HepG2 (cell line): ENCODE data around the gene TEKT5. TPM values are rescaled to one million over a fixed set of nuclear protein-coding genes. Genes with fewer than 3 reads are reported as not detected.

ENCODE experiments used
- ATAC-seq: fragments of 200-7000 bp; cut with Tn5 transposase; 3 replicates; pipeline ENCODE4 v1.9.1; 2020; ENCODE audit warnings: mild to moderate bottlenecking, moderate library complexity
- BruUV-seq: library from RNA; stranded (reverse); fragments of 400-500 nt; replicated peaks from 2 replicates; lab custom pipeline; 2021; lab: Mats Ljungman, UMichigan
- CTCF ChIA-PET: fragments of 300-600 bp; formaldehyde crosslinking; extraction: SDS; loops from one replicate; lab custom pipeline; 2021; ENCODE audit warnings: low total read pairs, inconsistent platforms, low intra/inter-chr PET ratio; lab: Yijun Ruan, JAX
- POLR2A ChIA-PET: fragments of 350-600 bp; sonication (Branson Sonifier 250); formaldehyde crosslinking; loops from one replicate; lab custom pipeline; 2020; ENCODE audit warnings: antibody characterized with exemption, inconsistent platforms; lab: Yijun Ruan, JAX
- DNase-seq: peaks from one replicate; pipeline ENCODE4 v3.0.0-alpha.2; 2015; ENCODE audit warnings: low spot score
- FAIRE-seq: peaks from 3 replicates; lab custom pipeline; 2011; peaks lifted over from hg19 to GRCh38; lab: Jason Lieb, UNC
- H2AFZ ChIP-seq: one replicate; pipeline ENCODE4 v1.6.1; 2011; ENCODE audit warnings: low read length, inconsistent platforms
- H3K27ac ChIP-seq: fragments of 300-600 bp; 3 replicates; pipeline ENCODE4 v1.8.0; 2011; ENCODE audit warnings: mixed run types, mild to moderate bottlenecking, mixed read lengths, low read length, inconsistent platforms; ENCODE audit not compliant: insufficient read depth; ENCODE audit errors: extremely low read length
- H3K27me3 ChIP-seq, 2 experiments: fragments of 200-600 bp in 1 of 2; 2 replicates in 1 of 2; 3 replicates in 1 of 2; pipeline versions ENCODE4 v1.6.0 to v1.8.0; 2011; ENCODE audit warnings: low read length in 2 of 2, mild to moderate bottlenecking in 2 of 2, moderate library complexity in 2 of 2, inconsistent platforms in 1 of 2; ENCODE audit not compliant: insufficient read depth in 2 of 2, control insufficient read depth in 1 of 2
- H3K36me3 ChIP-seq, 2 experiments: fragments of 200-600 bp in 1 of 2; replicated peaks in 1 of 2; 2 replicates in 1 of 2; 3 replicates in 1 of 2; pipeline versions ENCODE4 v1.5.1 to v1.8.0; 2011; ENCODE audit warnings: low read length in 2 of 2, inconsistent platforms in 1 of 2; ENCODE audit not compliant: insufficient read depth in 2 of 2, control insufficient read depth in 1 of 2
- H3K4me1 ChIP-seq: 2 replicates; pipeline ENCODE4 v1.5.1; 2012; ENCODE audit warnings: low read length, inconsistent platforms; ENCODE audit not compliant: insufficient read depth
- H3K4me2 ChIP-seq: 2 replicates; pipeline ENCODE4 v1.6.0; 2011; ENCODE audit warnings: low read depth, low read length, inconsistent platforms
- H3K4me3 ChIP-seq, 3 experiments: fragments of 200-600 bp in 1 of 3; sonication (generic), shearing (Covaris generic) in 1 of 3; replicated peaks in 1 of 3; 2 replicates each; pipeline ENCODE4 v1.5.1; 2011 to 2016; ENCODE audit warnings: low read length in 3 of 3, inconsistent platforms in 2 of 3, low read depth in 2 of 3, mild to moderate bottlenecking in 2 of 3, control low read depth in 1 of 3, mixed read lengths in 1 of 3; ENCODE audit not compliant: insufficient read depth in 1 of 3
- H3K79me2 ChIP-seq: one replicate; pipeline ENCODE4 v1.6.1; 2011; ENCODE audit warnings: low read length, inconsistent platforms; ENCODE audit not compliant: insufficient read depth
- H3K9ac ChIP-seq: 2 replicates; pipeline ENCODE4 v1.6.0; 2011; ENCODE audit warnings: mild to moderate bottlenecking, low read depth, low read length, inconsistent platforms; ENCODE audit not compliant: insufficient read depth
- H3K9me3 ChIP-seq: 2 replicates; pipeline ENCODE4 v1.5.1; 2012; ENCODE audit warnings: mild to moderate bottlenecking, low read length
- H4K20me1 ChIP-seq: 2 replicates; pipeline ENCODE4 v1.6.0; 2011; ENCODE audit warnings: inconsistent platforms, mild to moderate bottlenecking, low read length, moderate library complexity; ENCODE audit not compliant: insufficient read depth
- LCORL ChIP-seq, 2 experiments: fragments of 450-650 bp in 1 of 2; sonication (generic) in 1 of 2; formaldehyde crosslinking in 1 of 2; IDR thresholded peaks; 2 replicates each; pipeline versions ENCODE4 v1.5.0 to v1.6.1; 2017 to 2020; ENCODE audit warnings: antibody characterized with exemption in 1 of 2, missing genetic modification reagents in 1 of 2
- MAF1 ChIP-seq: sonication (generic); formaldehyde crosslinking; IDR thresholded peaks from 2 replicates; pipeline ENCODE4 v1.5.0; 2020; ENCODE audit warnings: missing genetic modification reagents, borderline replicate concordance
- NFRKB ChIP-seq: fragments of 450-650 bp; IDR thresholded peaks from 2 replicates; pipeline ENCODE4 v1.6.1; 2017
- PAWR ChIP-seq: sonication (generic); formaldehyde crosslinking; IDR thresholded peaks from 2 replicates; pipeline ENCODE4 v1.4.0; 2020; ENCODE audit warnings: missing genetic modification reagents, mild to moderate bottlenecking, borderline replicate concordance
- RAD51 ChIP-seq: fragments of 450-650 bp; IDR thresholded peaks from 2 replicates; pipeline ENCODE4 v1.6.1; 2016; ENCODE audit warnings: borderline replicate concordance
- SMC3 ChIP-seq: IDR thresholded peaks from 2 replicates; pipeline ENCODE4 v1.6.1; 2011; ENCODE audit warnings: low read length, improper control_type of control experiment
- SP140L ChIP-seq: sonication (generic); formaldehyde crosslinking; IDR thresholded peaks from 2 replicates; pipeline ENCODE4 v1.4.0; 2020; ENCODE audit warnings: missing genetic modification reagents, borderline replicate concordance
- THYN1 ChIP-seq: sonication (generic); formaldehyde crosslinking; IDR thresholded peaks from 2 replicates; pipeline ENCODE4 v1.8.1; 2023; ENCODE audit warnings: low read depth, mild to moderate bottlenecking, moderate library complexity, missing genetic modification reagents, borderline replicate concordance
- TRIM24 ChIP-seq: sonication (generic); formaldehyde crosslinking; IDR thresholded peaks from 2 replicates; pipeline ENCODE4 v1.8.0; 2022; ENCODE audit warnings: mild to moderate bottlenecking, missing genetic modification reagents
- ZFP41 ChIP-seq: sonication (generic); formaldehyde crosslinking; IDR thresholded peaks from 2 replicates; pipeline ENCODE4 v1.4.0; 2020; ENCODE audit warnings: mild to moderate bottlenecking, missing genetic modification reagents, borderline replicate concordance
- ZNF180 ChIP-seq: sonication (generic); formaldehyde crosslinking; IDR thresholded peaks from 2 replicates; pipeline ENCODE4 v1.4.0; 2020; ENCODE audit warnings: low read depth, missing genetic modification reagents, borderline replicate concordance
- ZNF33A ChIP-seq: sonication (generic); formaldehyde crosslinking; IDR thresholded peaks from 2 replicates; pipeline ENCODE4 v1.5.1; 2020; ENCODE audit warnings: missing genetic modification reagents, mild to moderate bottlenecking, moderate library complexity, borderline replicate concordance
- ZNF530 ChIP-seq: sonication (generic); formaldehyde crosslinking; IDR thresholded peaks from 2 replicates; pipeline ENCODE4 v1.5.0; 2020; ENCODE audit warnings: low read depth, mild to moderate bottlenecking, missing genetic modification reagents
- ZNF570 ChIP-seq: sonication (generic); formaldehyde crosslinking; IDR thresholded peaks from 2 replicates; pipeline ENCODE4 v1.4.0; 2020; ENCODE audit warnings: mild to moderate bottlenecking, missing genetic modification reagents, borderline replicate concordance
- ZNF709 ChIP-seq: sonication (generic); formaldehyde crosslinking; IDR thresholded peaks from 2 replicates; pipeline ENCODE4 v1.5.0; 2020; ENCODE audit warnings: mild to moderate bottlenecking, missing genetic modification reagents
- ZNF768 ChIP-seq: sonication (generic); formaldehyde crosslinking; IDR thresholded peaks from 2 replicates; pipeline ENCODE4 v1.4.0; 2020; ENCODE audit warnings: missing genetic modification reagents
- WGBS: methylation state at CpG from one replicate; pipeline ENCODE4 v1.1.6; 2017; ENCODE audit warnings: low lambda C conversion rate; 5-methylcytosine and 5-hydroxymethylcytosine counted together
- in situ Hi-C: cut with HindIII; loops from 2 replicates; pipeline ENCODE4 v1.10.0; 2017; ENCODE audit warnings: low pct_unique_long_range_greater_than_20kb; ENCODE audit not compliant: extremely low pct_ligation_motif_present
- intact Hi-C: fragments of 100-400 bp; cut with micrococcal nuclease; formaldehyde crosslinking; loops from one replicate; pipeline ENCODE4 v1.10.0; 2022; ENCODE audit not compliant: unreplicated experiment
- polyA plus RNA-seq, 8 experiments: library from polyadenylated mRNA; depleted of rRNA in 3 of 8; stranded (reverse) in 7 of 8; unstranded in 1 of 8; fragments of >200 nt; fragmentation: Illumina TruSeq in 4 of 8; extraction: Trizol in 4 of 8; gene quantifications; 2 replicates each; pipeline versions ENCODE4 v1.2.1 to v1.2.3, GENCODE V29; 2011 to 2016; ENCODE audit warnings: low read depth in 4 of 8, missing spikeins in 1 of 8, mixed read lengths in 1 of 8; ENCODE audit not compliant: insufficient read depth in 1 of 8
- total RNA-seq, 5 experiments: library from RNA; depleted of rRNA; stranded (reverse); fragments of >200 nt; fragmentation: Illumina TruSeq; extraction: Trizol; gene quantifications; 2 replicates each; pipeline ENCODE4 v1.2.3, GENCODE V29; 2016; ENCODE audit warnings: low read depth in 1 of 5

Gene TEKT5
- total and polyA plus RNA-seq, 2 of the 13 experiments (the other 11 are each of a cell fraction or from before 2014, with no cell fraction given): 0.16 TPM; not detected in 1

DNA sequence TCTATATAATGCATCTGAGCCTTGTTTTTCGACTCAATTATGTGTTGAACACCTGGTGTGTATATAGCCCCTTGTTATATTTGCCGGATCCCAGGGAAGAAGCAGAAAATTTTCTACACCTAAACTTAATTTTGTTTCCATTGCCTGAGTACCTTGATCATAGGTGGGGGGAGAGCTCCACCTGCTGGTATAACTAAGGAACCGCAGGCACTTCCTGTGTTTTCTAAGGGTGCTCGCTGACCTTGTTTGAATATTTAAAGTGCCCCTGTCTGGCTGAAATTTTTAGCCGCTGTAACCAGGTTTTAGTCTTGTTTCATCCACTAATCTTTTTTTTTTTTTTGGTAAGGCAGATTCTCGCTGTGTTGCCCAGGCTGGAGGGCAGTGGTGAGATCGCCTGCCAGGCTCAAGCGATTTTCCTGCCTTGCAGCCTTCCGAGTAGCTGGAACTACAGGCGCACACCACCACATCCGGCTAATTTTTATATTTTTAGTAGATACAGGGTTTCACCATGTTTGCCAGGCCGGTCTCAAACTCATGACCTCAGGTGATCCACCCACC lies 42.4 kb upstream of the TEKT5 start (continued):
- no peak for TF ChIP-seq LCORL (IDR thresholded peaks at IDR 0.05)
- TF ChIP-seq LCORL (CRISPR knock-in tag; IDR thresholded peaks at IDR 0.05): peak; percentile 71

DNA sequence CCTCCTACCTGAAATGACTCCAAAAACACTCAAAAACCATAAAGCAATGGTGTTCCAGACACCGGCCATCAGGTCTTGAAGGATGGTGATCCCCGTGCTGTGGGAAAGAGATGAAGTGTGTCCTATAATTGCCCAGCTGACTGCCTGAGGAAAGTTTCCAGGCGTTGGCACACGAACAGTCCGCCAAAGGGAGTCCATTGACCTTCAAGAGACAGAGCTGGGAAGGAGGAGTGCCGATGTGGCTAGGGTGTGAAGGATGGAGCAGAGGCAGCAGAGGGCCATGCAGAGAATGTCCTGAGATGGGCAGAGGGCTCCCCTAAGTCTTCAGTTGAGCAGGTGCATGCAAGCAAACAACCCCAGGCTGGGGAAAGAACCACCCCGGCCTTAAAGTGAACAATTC lies 37.1 kb upstream of the TEKT5 start:
- intact Hi-C loops: loop anchor here (10.0 kb wide), 1 partner anchor 347 kb away; the partner anchor contains the start of gene ATF7IP2
- 44% methylated on average over 7 of the region's 7 CpGs for WGBS
- H2AFZ ChIP-seq: no peak overlapping the region

More for the DNA sequence above, 37.1 kb upstream of the TEKT5 start:
- CTCF ChIA-PET: no interaction called here
- no peak for ATAC-seq
- H3K4me1 ChIP-seq: peaks cover 32% of the 10 kb centered on the region
- BruUV-seq: no TSS peak
- H3K36me3 ChIP-seq: no peaks in the 10 kb centered on the region
- H3K9me3 ChIP-seq: 0 out of 2 replicates have a peak, but pooled peaks cover 3% of the 10 kb centered on the region
- no peaks in the 10 kb centered on the region for H3K27me3 ChIP-seq
- no peak for TF ChIP-seq SP140L (CRISPR knock-in tag)
- no peak for TF ChIP-seq ZNF33A (CRISPR knock-in tag)
- no peak for TF ChIP-seq ZNF180
- no peak for TF ChIP-seq RAD51
- no peak for TF ChIP-seq ZNF530 (CRISPR knock-in tag)
- no peak for TF ChIP-seq NFRKB
- TF ChIP-seq THYN1: no peak
- TF ChIP-seq ZNF768: no peak
- TF ChIP-seq TRIM24 (CRISPR knock-in tag): no peak
- TF ChIP-seq MAF1 (CRISPR knock-in tag): no peak
- no peak for TF ChIP-seq ZNF709 (CRISPR knock-in tag)
- TF ChIP-seq PAWR (CRISPR knock-in tag): no peak
- TF ChIP-seq ZFP41 (CRISPR knock-in tag): no peak
- TF ChIP-seq ZNF570 (CRISPR knock-in tag): no peak
- no peak for TF ChIP-seq SMC3
- no peak overlapping the region for H3K4me2 ChIP-seq
- H3K4me3 ChIP-seq: no peak overlapping the region
- POLR2A ChIA-PET: interaction anchor here (1.3 kb wide), 1 partner anchor 12 kb away, joined by 6 read pairs; the partner anchor contains the start of gene NUBP1
- DNase-seq: no peak
- no peaks in the 10 kb centered on the region for H4K20me1 ChIP-seq
- in situ Hi-C loops: no loop called here
- no peak overlapping the region for H3K27ac ChIP-seq
- no peaks in the 10 kb centered on the region for H3K79me2 ChIP-seq
- no peak for FAIRE-seq
- H3K9ac ChIP-seq: no peak overlapping the region
